Esophagus squamous epithelium (tissue), 5 donors: Measurements from ENCODE around the gene CACNA1B. TPM values are rescaled to one million over a fixed set of nuclear protein-coding genes. Genes with fewer than 3 reads are reported as not detected.

ENCODE experiments used
- DNase-seq: peaks from one replicate; lab custom pipeline; 2025; lab: John Stamatoyannopoulos, UW
- H3K27ac ChIP-seq, 4 donors: fragments of 200-600 bp; sonication (generic); one replicate each; pipeline ENCODE4 v1.5.1; 2016 to 2019; ENCODE audit warnings: mild to moderate bottlenecking in 1 of 4
- H3K27me3 ChIP-seq, 4 donors: fragments of 200-600 bp; sonication (generic); 1 replicate in 3 of 4; 2 replicates in 1 of 4; pipeline versions ENCODE4 v1.5.1 to v1.6.0; 2017 to 2021; ENCODE audit warnings: antibody characterized with exemption in 1 of 4
- H3K36me3 ChIP-seq, 3 donors: fragments of 200-600 bp; sonication (generic); one replicate each; pipeline ENCODE4 v1.5.1; 2016 to 2019
- H3K4me1 ChIP-seq, 3 donors: fragments of 200-600 bp; sonication (generic); one replicate each; pipeline ENCODE4 v1.5.1; 2017 to 2019
- H3K4me3 ChIP-seq, 4 donors: fragments of 200-600 bp; sonication (generic); 1 replicate in 3 of 4; 2 replicates in 1 of 4; pipeline ENCODE4 v1.5.1; 2016 to 2019; ENCODE audit warnings: mild to moderate bottlenecking in 2 of 4, moderate library complexity in 1 of 4
- H3K9me3 ChIP-seq, 3 donors: fragments of 200-600 bp; sonication (generic); one replicate each; pipeline ENCODE4 v1.5.1; 2016 to 2019
- CTCF ChIP-seq, 6 experiments: fragments of 450-650 bp in 4 of 6; fragments of 200-600 bp in 2 of 6; sonication (generic) in 2 of 6; IDR thresholded peaks; one replicate each; pipeline ENCODE4 v1.5.1; 2016 to 2019; ENCODE audit warnings: antibody characterized with exemption in 6 of 6, mild to moderate bottlenecking in 4 of 6, moderate library complexity in 4 of 6
- POLR2A ChIP-seq, 4 donors: fragments of 450-650 bp; IDR thresholded peaks; one replicate each; pipeline ENCODE4 v1.6.1; 2017; ENCODE audit warnings: antibody characterized with exemption in 4 of 4, mild to moderate bottlenecking in 4 of 4, moderate library complexity in 3 of 4
- WGBS, 2 donors: methylation state at CpG; one replicate each; pipeline ENCODE4 v1.1.5; 2018; 5-methylcytosine and 5-hydroxymethylcytosine counted together
- intact Hi-C: fragments of 100-400 bp; cut with DNase I; formaldehyde crosslinking; loops from one replicate; pipeline ENCODE4 v1.15.0; 2022
- total RNA-seq, 4 donors: library from RNA; depleted of rRNA; stranded (reverse); fragments of >200 nt; gene quantifications; one replicate each; pipeline ENCODE4 v1.1.0, GENCODE V29; 2016
- donor health status: DM: yes; HTN: yes; CAD: no.

Gene CACNA1B
- total RNA-seq, 4 donors from 2014 or later: not detected

GRCh38 chr9:137974746-137975526 lies 97.4 kb downstream of the CACNA1B start:
- intact Hi-C loops: no loop called here
- Histone ChIP-seq H3K9me3 (no peaks in the 10 kb centered on the region), H3K4me1 (no peaks in the 10 kb centered on the region), H3K36me3 (no peaks in the 10 kb centered on the region), H3K27ac (no peak overlapping the region), H3K27me3 (peaks cover 0 to 25% (median 0%) of the 10 kb centered on the region in 4 donors), H3K4me3 (no peak overlapping the region)
- DNase-seq: no peak
- WGBS, 2 donors: 72 to 73% methylated on average over 6 to 7 of the region's 15 CpGs
- TF ChIP-seq POLR2A (IDR thresholded peaks at IDR 0.05) (no peak), CTCF (IDR thresholded peaks at IDR 0.05) (no peak)

GRCh38 chr9:137975527-137975913 lies 97.9 kb downstream of the CACNA1B start:
- H3K36me3 ChIP-seq: no peaks in the 10 kb centered on the region
- no peak for DNase-seq
- intact Hi-C loops: no loop called here
- H3K4me1 ChIP-seq: no peaks in the 10 kb centered on the region
- TF ChIP-seq POLR2A (IDR thresholded peaks at IDR 0.05) (no peak), CTCF (IDR thresholded peaks at IDR 0.05) (no peak)
- H3K27ac ChIP-seq: no peak overlapping the region
- WGBS, 2 donors: 64 to 73% methylated on average over 2 to 6 of the region's 6 CpGs
- no peak overlapping the region for H3K4me3 ChIP-seq
- H3K27me3 ChIP-seq: peaks cover 0 to 25% (median 0%) of the 10 kb centered on the region in 4 donors
- H3K9me3 ChIP-seq: no peaks in the 10 kb centered on the region

GRCh38 chr9:137975936-137976565 lies 98.5 kb downstream of the CACNA1B start:
- Histone ChIP-seq H3K4me1 (no peaks in the 10 kb centered on the region), H3K9me3 (no peaks in the 10 kb centered on the region), H3K27me3 (peaks cover 0 to 20% (median 0%) of the 10 kb centered on the region in 4 donors), H3K27ac (no peak overlapping the region), H3K4me3 (no peak overlapping the region), H3K36me3 (no peaks in the 10 kb centered on the region)
- intact Hi-C loops: no loop called here
- WGBS, 2 donors: 88% methylated on average over 3 to 6 of the region's 8 CpGs
- TF ChIP-seq POLR2A (IDR thresholded peaks at IDR 0.05) (no peak), CTCF (IDR thresholded peaks at IDR 0.05) (no peak)
- no peak for DNase-seq

- TF ChIP-seq CTCF (IDR thresholded peaks at IDR 0.05): no peak
- TF ChIP-seq POLR2A (IDR thresholded peaks at IDR 0.05): no peak
- DNase-seq: no peak
- Histone ChIP-seq H3K27me3 (peaks cover 0 to 9% (median 0%) of the 10 kb centered on the region in 4 donors), H3K4me1 (no peaks in the 10 kb centered on the region), H3K36me3 (no peaks in the 10 kb centered on the region), H3K27ac (no peak overlapping the region), H3K9me3 (no peaks in the 10 kb centered on the region), H3K4me3 (no peak overlapping the region)
- intact Hi-C loops: no loop called here
- WGBS, 2 donors: 86 to 88% methylated on average over 5 of the region's 8 CpGs
Measured at GRCh38 chr9:137977571-137978261, 100.1 kb downstream of the CACNA1B start.
